GM21825 (cell line): ENCODE measurements around the gene ZNF107.
"Not testable (repeated sequence)": the region's sequence is repeated elsewhere in the genome, so short reads cannot be mapped to it uniquely, and the experiment has no call there.

ENCODE experiments used
- ATAC-seq: cut with Tn5 transposase; IDR thresholded peaks from one replicate; pipeline ENCODE4 v1.9.1; 2021; ENCODE audit warnings: mild to moderate bottlenecking, moderate library complexity; ENCODE audit not compliant: unreplicated experiment

ZNF107 gene

GRCh38 chr7:64642875-64643274, 23.1 kb upstream of the ZNF107 start:
- ATAC-seq: no peak

- ATAC-seq: no peak
These were observed 22.4 kb upstream of the ZNF107 start for GRCh38 chr7:64643566-64643965.

- ATAC-seq: no peak
These were observed 14.7 kb upstream of the ZNF107 start for GRCh38 chr7:64651203-64651602.

- no peak for ATAC-seq
These were observed 14.2 kb upstream of the ZNF107 start for GRCh38 chr7:64651632-64652165.

- ATAC-seq: no peak
These were observed 12.1 kb upstream of the ZNF107 start for GRCh38 chr7:64653721-64654401.

GRCh38 chr7:64654796-64655548, 11.0 kb upstream of the ZNF107 start:
- no peak for ATAC-seq

- ATAC-seq: no peak
These were observed 10.1 kb upstream of the ZNF107 start for GRCh38 chr7:64655811-64656210.

- ATAC-seq: no peak
These were observed 9.4 kb upstream of the ZNF107 start for GRCh38 chr7:64656489-64656888.

GRCh38 chr7:64662091-64662490, 3.8 kb upstream of the ZNF107 start:
- ATAC-seq: not testable (repeated sequence)

- no peak for ATAC-seq
These were observed 724 bp downstream of the ZNF107 start for GRCh38 chr7:64666663-64667050.

- ATAC-seq: no peak
These were observed 1.4 kb downstream of the ZNF107 start for GRCh38 chr7:64667311-64667710.

GRCh38 chr7:64672414-64672813, 6.5 kb downstream of the ZNF107 start:
- ATAC-seq: no peak

GRCh38 chr7:64685091-64685490, 19.2 kb downstream of the ZNF107 start:
- ATAC-seq: no peak

GRCh38 chr7:64685741-64686140, 19.8 kb downstream of the ZNF107 start:
- ATAC-seq: no peak

GRCh38 chr7:64686493-64687184, 20.7 kb downstream of the ZNF107 start:
- ATAC-seq: no peak

GRCh38 chr7:64687249-64687648, 21.3 kb downstream of the ZNF107 start:
- no peak for ATAC-seq

GRCh38 chr7:64688988-64689387, 23.1 kb downstream of the ZNF107 start:
- no peak for ATAC-seq

- ATAC-seq: no peak
These were observed 25.9 kb downstream of the ZNF107 start for GRCh38 chr7:64691831-64692230.

- ATAC-seq: not testable (repeated sequence)
These were observed 31.9 kb downstream of the ZNF107 start for GRCh38 chr7:64697863-64698262.

- ATAC-seq: no peak
These were observed 40.8 kb downstream of the ZNF107 start for GRCh38 chr7:64706625-64707292.

- not testable (repeated sequence) for ATAC-seq
These were observed 52.0 kb downstream of the ZNF107 start for GRCh38 chr7:64717896-64718295.
